ENCODE results near the gene ST6GALNAC4. TPM values are rescaled to one million over a fixed set of nuclear protein-coding genes. Genes with fewer than 3 reads are reported as not detected.

Gene ST6GALNAC4
- total and polyA plus RNA-seq, 9 of the 15 experiments (the other 6 are each of a cell fraction or from before 2014, with no cell fraction given) = 2.6 to 43.1 (median 15.4) TPM

GRCh38 chr9:127944586-127945218 is 27.9 kb upstream of the ST6GALNAC4 start:
- no peak for DNase-seq (ENCODE audit: extremely low read depth in 1 of 4, low spot score in 3 of 4)
- Histone ChIP-seq H3K4me1 (replicated peaks in 1 of 2; ENCODE audit: control insufficient read depth in 2 of 2, insufficient read depth in 2 of 2, low read length in 2 of 2) (peaks cover 31 to 60% of the 10 kb centered on the region in 2 experiments), H3K79me2 (ENCODE audit: control insufficient read depth, insufficient read depth, low read length) (no peaks in the 10 kb centered on the region; the same call in 2 of the 3 replicates), H3K9ac (ENCODE audit: insufficient read depth in 1 of 2, low read depth in 2 of 2, low read length in 2 of 2) (peak overlapping the region in 1 of 2 experiments; percentile 18; a peak in 1 of 4 replicates), H3K9me3 (replicated peaks; ENCODE audit: control insufficient read depth, insufficient read depth, low read depth, low read length) (no peaks in the 10 kb centered on the region), H3K9me1 (ENCODE audit: control insufficient read depth, insufficient read depth, low read length) (peaks cover 6% of the 10 kb centered on the region), H3K27ac (ENCODE audit: extremely low read depth, low read depth, low read length) (no peak overlapping the region), H2AFZ (ENCODE audit: low read depth, low read length) (no peak overlapping the region), H4K20me1 (replicated peaks; ENCODE audit: control insufficient read depth, insufficient read depth, low read length) (0 out of 2 replicates have a peak, but pooled peaks cover 5% of the 10 kb centered on the region), H3K4me2 (ENCODE audit: insufficient read depth, low read length) (no peak overlapping the region), H3K4me3 (no peak overlapping the region), H3K36me3 (ENCODE audit: control insufficient read depth, insufficient read depth, low read length) (peaks cover 26% of the 10 kb centered on the region; the same call in 2 of the 3 replicates), H3K27me3 (ENCODE audit: control insufficient read depth in 2 of 2, insufficient read depth in 2 of 2, low read length in 2 of 2) (no peaks in the 10 kb centered on the region)
- ChIA-PET CTCF (ENCODE audit: low intra/inter-chr PET ratio) (interaction anchor here (3.3 to 3.9 kb wide), 2 partner anchors 90 to 173 kb away, joined by 36 to 57 read pairs; no protein-coding TSS in a partner anchor), POLR2A (interaction anchor here (0.5 to 1.4 kb wide), 3 partner anchors 41 to 93 kb away, joined by 3 read pairs; no protein-coding TSS in a partner anchor)
- BruUV-seq (replicated peaks) = no TSS peak
- in situ Hi-C loops (cut with MboI) (no loop called here), intact Hi-C loops (cut with micrococcal nuclease) (no loop called here)
- TF ChIP-seq CBFA2T2 (conservative IDR thresholded peaks at IDR 0.05) = no peak
- TF ChIP-seq RNF219 (CRISPR knock-in tag; IDR thresholded peaks at IDR 0.05) = no peak
- TF ChIP-seq XRCC5 (IDR thresholded peaks at IDR 0.05; ENCODE audit: low read depth, low read length) = no peak
- TF ChIP-seq MLLT1 (IDR thresholded peaks at IDR 0.05) = no peak
- no peak for TF ChIP-seq LARP7 (IDR thresholded peaks at IDR 0.05)
- TF ChIP-seq GTF2E2 (tag; IDR thresholded peaks at IDR 0.05) = no peak
- no peak for TF ChIP-seq FOXK1 (CRISPR knock-in tag; IDR thresholded peaks at IDR 0.05; ENCODE audit: borderline replicate concordance)
- no peak for TF ChIP-seq ZSCAN32 (CRISPR knock-in tag; IDR thresholded peaks at IDR 0.05)
- TF ChIP-seq CEBPZ (IDR thresholded peaks at IDR 0.05; ENCODE audit: borderline replicate concordance, low read depth, low read length) = no peak
- 88% methylated on average over 34 of the region's 38 CpGs for WGBS (ENCODE audit: insufficient coverage, low coverage, missing lambda C conversion rate)
- FAIRE-seq = no peak
- no peak for ATAC-seq
